HG03457 (cell line): ENCODE data around the gene DSTYK.
"Not testable (repeated sequence)": the region's sequence is repeated elsewhere in the genome, so short reads cannot be mapped to it uniquely, and the experiment has no call there.

Experiments used
- ATAC-seq: cut with Tn5 transposase; IDR thresholded peaks from one replicate; pipeline ENCODE4 v1.9.1; 2021; ENCODE audit warnings: moderate number of reproducible peaks; ENCODE audit not compliant: unreplicated experiment

DSTYK gene

DNA sequence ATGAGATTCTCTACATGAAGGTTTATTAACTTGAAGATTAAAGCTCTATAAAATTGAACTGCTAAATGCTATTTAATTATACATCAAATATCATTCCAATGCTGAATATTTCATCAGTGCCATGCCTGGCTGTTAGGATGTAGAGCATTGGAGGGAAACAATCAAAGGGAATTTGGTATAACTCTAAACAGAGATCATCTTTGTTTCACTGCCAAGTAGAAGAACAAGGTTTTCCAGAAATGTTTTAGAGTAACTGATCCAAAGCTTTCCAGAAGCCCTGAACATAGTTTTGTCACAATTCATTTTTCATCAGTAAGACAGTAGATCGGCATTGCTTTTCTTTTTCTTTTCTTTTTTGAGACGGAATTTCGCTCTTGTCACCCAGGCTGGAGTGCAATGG lies 5.9 kb upstream of the DSTYK start:
- ATAC-seq = no peak

GRCh38 chr1:205216588-205216987 lies 5.1 kb upstream of the DSTYK start:
- ATAC-seq = no peak

- ATAC-seq = no peak
These were observed 3.3 kb upstream of the DSTYK start for GRCh38 chr1:205214756-205215155.

GRCh38 chr1:205211839-205212536 lies 486 bp upstream of the DSTYK start:
- no peak for ATAC-seq

DNA sequence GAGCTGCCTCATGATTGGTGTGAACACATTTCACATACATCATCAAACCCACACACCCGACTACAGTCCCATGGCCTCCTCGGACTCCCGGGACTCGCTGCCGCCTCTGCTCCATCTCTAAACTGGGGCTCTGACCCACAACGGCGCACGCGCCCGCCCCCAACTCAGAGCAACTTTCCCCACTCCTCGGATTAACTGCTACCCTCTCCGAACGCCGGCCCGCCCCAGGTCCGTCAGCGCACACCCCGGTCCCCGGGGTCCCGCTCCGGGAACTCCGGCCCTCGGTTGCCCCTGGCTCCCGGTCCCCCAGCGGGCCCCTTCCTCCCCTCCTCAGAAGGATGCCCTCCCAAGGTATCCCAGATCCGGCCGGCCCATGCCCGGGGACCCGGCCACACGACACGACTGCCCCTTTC lies 740 bp downstream of the DSTYK start:
- peak; percentile 14 for ATAC-seq

DNA sequence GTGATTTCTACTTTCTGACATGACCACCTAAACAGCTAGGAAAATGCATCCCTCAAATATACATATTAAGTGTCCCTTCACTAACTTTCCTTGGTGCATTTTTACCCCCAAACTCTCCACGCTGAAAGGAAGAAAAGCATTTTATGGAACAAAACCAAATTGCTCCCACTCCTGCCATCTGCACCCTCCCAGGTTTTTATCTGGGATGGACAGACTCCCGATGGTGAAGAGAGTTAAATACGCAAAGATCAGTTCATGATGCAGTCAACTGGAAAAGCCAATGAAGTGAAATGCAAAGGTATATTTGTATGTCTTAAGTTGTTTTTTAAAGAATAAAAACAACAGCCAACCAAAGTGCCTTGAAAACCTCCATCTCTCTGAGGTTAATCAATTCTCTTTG lies 2.7 kb downstream of the DSTYK start:
- no peak for ATAC-seq

DNA sequence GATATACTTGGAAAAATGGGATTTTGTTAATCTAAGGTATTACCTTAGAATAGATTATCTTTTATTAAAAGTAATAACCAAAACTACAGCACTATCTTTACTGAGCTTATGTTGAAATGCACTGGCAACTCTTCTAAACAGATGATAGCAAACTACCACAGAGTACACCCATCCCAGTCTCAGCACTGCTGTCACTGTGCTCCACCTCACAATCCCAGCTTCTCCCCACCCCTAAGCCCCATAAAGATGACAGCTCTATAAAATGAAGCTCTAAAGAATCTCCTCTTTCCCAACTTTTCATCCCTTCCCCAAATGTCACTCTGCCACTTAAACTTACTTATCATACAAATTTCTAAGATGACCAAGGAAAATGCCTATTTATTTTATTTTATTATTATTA lies 6.4 kb downstream of the DSTYK start:
- no peak for ATAC-seq

GRCh38 chr1:205204552-205204951 lies 7.0 kb downstream of the DSTYK start:
- no peak for ATAC-seq

GRCh38 chr1:205199931-205200299 lies 11.6 kb downstream of the DSTYK start:
- ATAC-seq = no peak

- ATAC-seq = no peak
These were observed 12.2 kb downstream of the DSTYK start for GRCh38 chr1:205199090-205199930.

- ATAC-seq = no peak
These were observed 19.2 kb downstream of the DSTYK start for GRCh38 chr1:205192287-205192686.

GRCh38 chr1:205191622-205192021 lies 19.9 kb downstream of the DSTYK start:
- ATAC-seq = no peak

GRCh38 chr1:205190845-205191577 lies 20.5 kb downstream of the DSTYK start:
- ATAC-seq = no peak

DNA sequence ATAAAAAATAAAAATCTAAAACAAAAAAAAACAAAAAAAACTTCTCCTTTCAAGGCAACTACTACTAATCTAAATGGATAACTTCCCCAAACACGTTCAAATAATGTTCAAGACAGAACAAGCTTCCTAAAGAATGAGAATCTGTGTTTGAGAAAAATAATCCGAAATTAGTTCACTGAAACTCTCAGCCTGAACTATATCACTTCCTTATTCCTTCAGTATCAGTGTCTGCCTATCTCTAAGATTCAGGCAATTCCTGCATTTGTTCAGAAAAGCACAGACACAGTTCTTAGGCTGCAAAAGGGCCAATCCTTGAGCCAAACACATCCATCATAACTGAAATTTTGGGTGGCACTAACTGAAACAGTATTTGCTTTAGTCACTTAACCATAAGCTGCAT lies 22.4 kb downstream of the DSTYK start:
- no peak for ATAC-seq

DNA sequence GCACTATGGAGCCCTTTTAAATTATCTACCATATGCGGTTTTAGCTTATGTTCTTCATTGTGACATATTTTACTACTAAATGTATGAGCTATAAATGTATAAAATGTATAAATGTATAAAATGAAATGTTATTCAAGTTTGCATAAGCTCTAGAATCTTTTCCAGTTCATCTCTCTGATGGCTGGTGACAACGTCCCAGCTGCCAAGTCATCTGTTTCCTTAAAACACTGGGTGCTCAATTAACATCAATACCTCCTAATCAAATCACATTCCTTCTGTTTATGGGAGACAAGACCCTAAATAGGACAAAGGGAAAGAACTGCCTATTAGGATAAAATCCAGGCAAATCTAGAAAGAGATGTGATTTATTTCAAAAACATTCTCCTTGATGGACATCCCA lies 22.9 kb downstream of the DSTYK start:
- ATAC-seq = no peak

DNA sequence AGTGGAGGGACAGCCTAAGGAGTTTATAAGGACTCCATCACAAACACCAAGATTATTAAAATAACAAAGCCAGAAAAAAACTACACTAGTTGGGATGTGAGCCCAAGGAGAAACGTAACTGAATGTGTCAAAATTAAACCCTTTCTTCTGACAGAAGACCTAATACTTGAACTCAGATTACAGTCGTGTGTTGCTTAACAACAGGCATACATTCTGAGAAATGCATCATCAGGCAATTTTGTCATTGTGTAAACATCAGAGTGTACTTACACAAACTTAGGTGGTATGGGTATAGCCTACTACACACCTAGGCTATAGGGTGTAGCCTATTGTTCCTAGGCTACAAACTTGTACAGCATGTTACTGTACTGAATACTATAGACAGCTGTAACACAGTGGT lies 23.4 kb downstream of the DSTYK start:
- ATAC-seq = no peak

- ATAC-seq = no peak
These were observed 24.1 kb downstream of the DSTYK start for GRCh38 chr1:205187420-205187819.

GRCh38 chr1:205186191-205186590 lies 25.3 kb downstream of the DSTYK start:
- no peak for ATAC-seq

DNA sequence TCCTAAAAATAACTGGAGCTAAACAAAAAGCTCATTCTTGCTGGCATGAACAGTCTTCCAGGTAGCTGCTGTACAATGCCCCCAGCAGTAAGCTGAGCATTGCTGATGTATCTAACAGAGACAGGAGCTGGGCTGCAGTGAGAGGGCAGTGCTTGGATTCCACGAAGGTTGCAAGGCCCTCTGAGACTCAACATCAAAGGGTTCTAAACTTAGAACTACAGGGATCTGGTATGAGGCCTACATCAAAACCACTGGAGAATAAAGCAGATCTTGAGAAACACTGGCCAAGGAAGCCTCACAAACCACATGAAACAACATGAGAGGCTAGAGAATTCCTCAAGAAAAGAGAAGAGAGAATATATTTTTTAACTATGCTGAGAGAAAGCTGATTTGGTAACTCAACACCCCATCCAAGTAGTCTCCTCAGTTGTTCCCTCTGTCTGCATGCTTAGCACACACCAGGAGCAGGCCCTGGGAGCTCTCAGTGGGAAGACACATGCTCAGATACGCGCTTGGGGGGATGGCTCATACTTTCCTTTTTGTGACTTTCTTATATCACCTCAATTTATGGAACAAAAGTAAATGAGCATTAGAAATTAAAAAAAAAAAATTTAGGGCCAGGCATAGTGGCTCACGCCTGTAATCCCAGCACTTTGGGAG lies 27.7 kb downstream of the DSTYK start:
- no peak for ATAC-seq

GRCh38 chr1:205182930-205183329 lies 28.6 kb downstream of the DSTYK start:
- no peak for ATAC-seq

DNA sequence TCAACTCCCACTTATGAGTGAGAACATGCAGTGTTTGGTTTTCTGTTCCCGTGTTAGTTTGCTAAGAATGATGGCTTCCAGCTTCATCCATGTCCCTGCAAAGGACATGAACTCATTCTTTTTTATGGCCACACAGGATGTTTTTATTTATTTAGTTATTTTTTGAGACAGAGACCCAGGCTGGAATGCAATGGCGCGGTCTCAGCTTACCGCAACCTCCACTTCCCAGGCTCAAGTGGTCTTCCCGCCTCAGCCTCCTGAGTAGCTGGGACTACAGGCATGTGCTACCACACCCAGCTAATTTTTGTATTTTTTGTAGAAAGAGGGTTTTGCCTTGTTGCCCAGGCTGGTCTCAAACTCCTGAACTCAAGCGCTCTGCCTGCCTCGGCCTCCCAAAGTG lies 31.2 kb downstream of the DSTYK start:
- ATAC-seq = not testable (repeated sequence)
